Nephron progenitor cell (in vitro differentiated cells): ENCODE measurements around the gene OPTC.
A peak's percentile ranks its signal among the peaks of the same experiment; 100 is the strongest.

Source experiments
- DNase-seq: peaks from one replicate; pipeline ENCODE4 v3.0.0; 2021
- H3K27ac Mint-ChIP-seq: 2 replicates; pipeline ENCODE4 v1.8.0; 2021; ENCODE audit warnings: mild to moderate bottlenecking, moderate library complexity, mixed read lengths
- H3K27me3 Mint-ChIP-seq: 2 replicates; pipeline ENCODE4 v1.8.0; 2021; ENCODE audit warnings: mild to moderate bottlenecking, low read depth, mixed read lengths; ENCODE audit not compliant: poor library complexity
- H3K36me3 Mint-ChIP-seq: 2 replicates; pipeline ENCODE4 v1.8.0; 2021; ENCODE audit warnings: low read depth, mixed read lengths
- H3K4me1 Mint-ChIP-seq: 2 replicates; pipeline ENCODE4 v1.8.0; 2021; ENCODE audit warnings: mixed read lengths
- H3K4me3 Mint-ChIP-seq: 2 replicates; pipeline ENCODE4 v1.8.0; 2021; ENCODE audit warnings: mild to moderate bottlenecking, moderate library complexity, mixed read lengths
- H3K9me3 Mint-ChIP-seq: 2 replicates; pipeline ENCODE4 v1.8.0; 2021; ENCODE audit warnings: mild to moderate bottlenecking, moderate library complexity, mixed read lengths
- CTCF ChIP-seq: fragments of 200-600 bp; sonication (generic); IDR thresholded peaks from 2 replicates; pipeline ENCODE4 v1.5.0; 2021; ENCODE audit warnings: antibody characterized with exemption

The OPTC gene

GRCh38 chr1:203546274-203546673 is 52.3 kb downstream of the OPTC start:
- no peak for TF ChIP-seq CTCF
- Mint-ChIP-seq H3K4me3 (no peak overlapping the region), H3K4me1 (peaks cover 33% of the 10 kb centered on the region), H3K27me3 (peaks cover 11% of the 10 kb centered on the region), H3K9me3 (no peaks in the 10 kb centered on the region), H3K36me3 (no peaks in the 10 kb centered on the region), H3K27ac (no peak overlapping the region)
- DNase-seq: no peak

GRCh38 chr1:203547147-203547546 is 53.2 kb downstream of the OPTC start:
- DNase-seq: no peak
- no peak overlapping the region for H3K27ac Mint-ChIP-seq
- H3K9me3 Mint-ChIP-seq: no peaks in the 10 kb centered on the region
- H3K27me3 Mint-ChIP-seq: peaks cover 7% of the 10 kb centered on the region
- H3K36me3 Mint-ChIP-seq: no peaks in the 10 kb centered on the region
- H3K4me3 Mint-ChIP-seq: no peak overlapping the region
- peaks cover 33% of the 10 kb centered on the region for H3K4me1 Mint-ChIP-seq
- no peak for TF ChIP-seq CTCF

GRCh38 chr1:203547771-203548421 is 53.9 kb downstream of the OPTC start:
- Mint-ChIP-seq H3K36me3 (no peaks in the 10 kb centered on the region), H3K4me1 (peaks cover 40% of the 10 kb centered on the region), H3K9me3 (no peaks in the 10 kb centered on the region), H3K4me3 (no peak overlapping the region), H3K27me3 (peaks cover 5% of the 10 kb centered on the region), H3K27ac (peak overlapping the region; percentile 92)
- no peak for DNase-seq
- no peak for TF ChIP-seq CTCF

- Mint-ChIP-seq H3K27ac (no peak overlapping the region), H3K4me3 (no peak overlapping the region), H3K27me3 (peaks cover 5% of the 10 kb centered on the region), H3K9me3 (no peaks in the 10 kb centered on the region), H3K36me3 (no peaks in the 10 kb centered on the region), H3K4me1 (peaks cover 50% of the 10 kb centered on the region)
- TF ChIP-seq CTCF: no peak
- no peak for DNase-seq
These were observed 54.9 kb downstream of the OPTC start for GRCh38 chr1:203548892-203549291.

- no peak for DNase-seq
- peaks cover 5% of the 10 kb centered on the region for H3K27me3 Mint-ChIP-seq
- peaks cover 50% of the 10 kb centered on the region for H3K4me1 Mint-ChIP-seq
- no peaks in the 10 kb centered on the region for H3K36me3 Mint-ChIP-seq
- H3K27ac Mint-ChIP-seq: no peak overlapping the region
- no peak for TF ChIP-seq CTCF
- no peak overlapping the region for H3K4me3 Mint-ChIP-seq
- H3K9me3 Mint-ChIP-seq: no peaks in the 10 kb centered on the region
These were observed 55.4 kb downstream of the OPTC start for GRCh38 chr1:203549309-203549708.

GRCh38 chr1:203550846-203551245 is 56.9 kb downstream of the OPTC start:
- Mint-ChIP-seq H3K9me3 (no peaks in the 10 kb centered on the region), H3K4me1 (peaks cover 55% of the 10 kb centered on the region), H3K36me3 (no peaks in the 10 kb centered on the region), H3K27me3 (peaks cover 2% of the 10 kb centered on the region), H3K4me3 (no peak overlapping the region), H3K27ac (no peak overlapping the region)
- no peak for DNase-seq
- TF ChIP-seq CTCF: no peak
